Myocyte (in vitro differentiated cells): ENCODE data around the gene ZKSCAN7. TPM values are rescaled to one million over a fixed set of nuclear protein-coding genes. Genes with fewer than 3 reads are reported as not detected.
A peak's percentile ranks its signal among the peaks of the same experiment; 100 is the strongest.
"Not testable (repeated sequence)": the region's sequence is repeated elsewhere in the genome, so short reads cannot be mapped to it uniquely, and the experiment has no call there.

Experiments used
- DNase-seq: peaks from one replicate; pipeline ENCODE4 v3.0.0-alpha.2; 2012; ENCODE audit warnings: low read depth
- total RNA-seq: library from RNA; depleted of rRNA; stranded (reverse); fragments of >200 nt; gene quantifications from 2 replicates; pipeline ENCODE4 v1.2.3, GENCODE V29; 2014

Gene ZKSCAN7
- total RNA-seq, 1 donor from 2014 or later = 8.8 TPM

DNA sequence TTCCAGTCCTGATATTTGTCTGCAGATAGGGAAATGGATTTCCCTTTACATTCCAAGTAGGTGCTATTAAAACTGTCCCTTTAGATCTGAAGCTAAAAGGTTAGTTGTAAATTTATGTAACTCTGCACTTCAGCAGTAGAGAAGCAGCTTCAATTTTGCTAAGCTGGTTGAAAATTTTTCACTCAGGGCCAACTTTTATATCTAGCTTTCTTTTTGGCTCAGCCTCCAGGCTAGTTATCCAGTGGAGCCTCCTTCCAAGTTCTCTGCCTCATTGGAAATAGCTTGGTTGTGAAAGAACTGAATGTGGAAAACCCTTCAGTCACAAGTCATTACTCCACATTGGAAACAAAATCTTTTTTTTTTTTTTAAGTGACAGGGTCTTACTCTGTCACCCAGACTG lies 21.6 kb downstream of the ZKSCAN7 start:
- DNase-seq = no peak

- not testable (repeated sequence) for DNase-seq
Measured at GRCh38 chr3:44577354-44577952, 22.5 kb downstream of the ZKSCAN7 start.

DNA sequence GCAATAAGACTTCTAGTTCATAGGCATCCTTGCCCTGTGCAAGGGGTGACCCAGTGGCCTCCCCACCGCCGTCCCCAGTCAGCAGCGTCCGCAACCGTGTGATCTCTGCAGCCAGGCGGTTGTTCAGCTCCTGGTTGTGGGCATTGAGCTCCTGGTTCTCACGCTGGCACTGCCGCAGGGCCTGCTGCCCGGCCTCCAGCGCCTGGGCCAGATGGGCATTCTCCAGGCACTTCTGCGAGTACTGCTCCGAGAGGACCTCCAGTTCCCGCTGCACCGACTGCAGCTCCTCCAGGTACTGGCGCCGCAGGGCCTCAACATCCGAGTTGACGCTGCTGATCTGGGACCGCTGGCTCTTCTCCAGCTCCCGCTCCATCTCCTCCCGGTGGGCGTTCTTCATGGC lies 23.3 kb downstream of the ZKSCAN7 start:
- not testable (repeated sequence) for DNase-seq

DNA sequence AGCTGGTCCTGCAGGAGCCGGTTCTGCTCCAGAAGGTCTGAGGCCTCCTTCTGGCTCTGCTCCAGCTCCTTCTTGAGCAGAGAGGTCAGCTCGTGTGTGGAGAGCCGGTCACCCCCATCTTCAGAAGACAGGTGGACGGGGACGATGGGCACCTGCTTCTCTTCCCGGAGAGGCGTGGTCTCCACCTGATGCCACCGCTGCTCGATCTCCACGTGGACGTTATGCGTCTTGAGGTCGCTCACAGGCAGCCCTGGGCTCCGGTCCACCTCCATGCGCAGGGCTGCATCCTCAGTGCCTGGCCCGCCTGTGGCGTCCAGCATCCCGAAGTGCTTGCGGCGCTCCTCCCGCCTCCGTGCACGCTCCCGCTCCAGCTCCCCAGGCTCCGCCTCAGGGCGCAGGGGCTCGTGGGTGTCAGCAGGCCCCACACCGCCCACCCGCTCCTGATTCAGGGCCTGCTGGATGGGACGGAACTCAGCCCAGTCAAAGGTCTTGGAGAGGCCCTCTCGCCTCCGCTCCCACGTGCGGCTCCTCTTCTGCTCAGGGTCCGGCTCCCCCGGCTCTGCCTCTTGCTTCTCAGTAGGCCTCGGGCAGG lies 24.0 kb downstream of the ZKSCAN7 start:
- not testable (repeated sequence) for DNase-seq

- DNase-seq = not testable (repeated sequence)
Measured at GRCh38 chr3:44579749-44580148, 24.8 kb downstream of the ZKSCAN7 start.

DNA sequence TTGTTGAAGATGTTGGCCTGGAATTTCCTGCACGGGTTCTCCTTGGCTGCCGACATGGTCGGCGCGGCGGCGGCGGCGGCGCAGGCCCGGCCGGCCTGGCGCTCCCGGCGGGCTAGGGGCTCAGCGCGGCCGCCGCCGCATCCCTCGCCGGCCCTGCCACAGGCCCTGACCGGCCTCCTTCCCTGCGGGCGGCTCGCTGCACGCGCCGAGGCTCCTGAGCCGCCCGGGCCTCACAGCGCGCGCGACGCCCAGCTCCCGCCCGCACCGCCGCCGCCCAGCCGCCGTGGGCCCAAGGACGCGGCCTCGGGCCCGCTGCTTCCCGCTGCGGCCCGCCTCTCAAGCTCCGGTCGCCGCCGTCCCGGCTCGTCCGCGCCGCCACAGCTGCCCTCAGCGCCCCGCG lies 26.0 kb downstream of the ZKSCAN7 start:
- DNase-seq = not testable (repeated sequence)

DNA sequence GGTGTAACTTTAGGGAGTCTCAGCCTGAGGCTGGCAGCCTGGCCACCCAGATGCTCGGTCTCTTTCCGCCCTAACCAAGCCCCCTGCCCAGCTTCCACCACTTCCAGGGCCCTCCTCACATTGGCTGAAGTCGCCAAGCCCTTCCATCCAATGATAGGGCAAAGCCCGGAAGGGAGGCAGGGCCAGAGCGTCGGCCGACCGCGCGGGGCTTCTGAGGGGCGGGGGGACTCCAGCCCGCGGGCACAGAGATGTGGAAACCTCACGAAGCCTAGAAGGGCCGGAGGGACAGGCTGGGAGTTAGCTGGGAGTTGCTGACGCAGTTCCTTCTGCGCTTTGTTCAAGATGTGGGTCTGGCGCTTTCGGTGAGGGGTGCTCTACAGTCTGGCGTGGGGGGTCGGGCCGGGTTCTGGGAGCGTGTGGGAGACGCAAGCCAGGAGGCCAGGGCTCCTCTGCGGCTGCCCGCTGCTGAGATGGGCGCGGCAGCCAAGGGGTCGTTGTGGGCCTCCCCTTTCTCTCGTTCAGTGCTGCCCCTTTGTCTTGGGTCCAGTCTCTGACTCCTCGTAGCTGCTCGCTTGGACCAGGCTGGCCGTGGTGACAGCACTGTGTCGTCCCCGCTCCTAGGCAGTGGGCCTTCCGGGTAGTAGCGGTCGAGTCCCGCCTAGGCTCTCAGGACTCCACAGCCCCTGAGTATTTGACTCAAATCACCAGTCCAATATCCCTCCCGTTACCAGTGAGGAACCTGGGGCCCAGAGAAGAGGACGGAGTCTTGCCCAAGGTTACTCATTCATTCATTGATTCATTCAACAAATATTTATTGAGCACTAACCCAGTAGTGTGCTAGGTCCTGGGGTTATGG lies 29.9 kb downstream of the ZKSCAN7 start, which contains the start of gene ZNF660:
TSS of gene ZNF660 (plus strand) at position 319 of the 856 bp plus-strand sequence. CDS start 9,230 bp downstream, outside the sequence.
- peak; percentile 90 for DNase-seq

DNA sequence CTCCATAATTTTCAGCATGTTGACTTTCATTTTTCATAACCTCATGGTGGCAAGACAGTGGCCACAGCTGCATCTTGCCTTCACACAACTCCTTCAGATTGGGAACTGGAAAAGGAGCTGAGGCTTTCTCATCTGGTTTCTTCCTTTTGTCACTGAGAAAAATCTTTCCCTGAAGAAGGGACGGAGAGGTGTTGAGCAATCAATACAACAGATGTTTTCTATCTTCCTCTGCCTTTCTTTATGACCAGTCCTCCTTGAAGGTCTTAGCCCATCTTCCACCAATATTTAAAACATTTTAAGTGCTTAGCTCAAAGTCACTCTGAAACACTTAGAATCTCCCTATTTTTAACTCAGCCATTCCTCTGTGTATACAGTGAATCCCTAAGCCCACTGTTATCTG lies 41.6 kb downstream of the ZKSCAN7 start:
- no peak for DNase-seq

GRCh38 chr3:44601749-44602148 lies 46.8 kb downstream of the ZKSCAN7 start:
- no peak for DNase-seq

DNA sequence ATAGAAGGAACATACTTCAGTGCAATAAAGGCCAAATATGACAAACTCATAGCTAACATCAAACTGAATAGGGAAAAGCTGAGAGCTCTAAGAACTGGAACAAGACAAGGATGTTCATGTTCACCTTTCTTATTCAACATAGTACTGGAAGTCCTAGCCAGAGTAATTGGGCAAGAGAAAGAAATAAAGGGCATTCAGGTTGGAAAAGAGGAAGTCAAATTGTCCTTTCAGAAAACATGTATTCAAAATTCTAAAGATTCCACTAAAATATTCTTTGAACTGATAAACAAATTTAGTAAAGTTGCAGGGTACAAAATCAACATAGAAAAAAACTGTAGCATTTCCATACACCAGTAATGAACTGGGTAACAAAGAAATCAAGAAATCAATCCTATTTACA lies 57.7 kb downstream of the ZKSCAN7 start:
- DNase-seq = no peak

Other genes starting within 250 kb of the ZKSCAN7 start
- gene TCAIM, start 216.4 kb upstream of the ZKSCAN7 start, total RNA-seq = 38.3 and 60.9 TPM in 2 replicates
- 8.6 and 10.4 TPM in 2 replicates for gene ZNF445, start 77.5 kb upstream of the ZKSCAN7 start, total RNA-seq
- gene ZNF660, start 29.8 kb downstream of the ZKSCAN7 start, total RNA-seq = 1.8 and 2.1 TPM in 2 replicates
- 25.0 and 25.2 TPM in 2 replicates for gene ZNF197, start 69.8 kb downstream of the ZKSCAN7 start, total RNA-seq
- gene ZNF35, start 93.5 kb downstream of the ZKSCAN7 start, total RNA-seq = 15.3 and 18.7 TPM in 2 replicates
- 2.0 and 2.6 TPM in 2 replicates for gene ZNF502, start 157.5 kb downstream of the ZKSCAN7 start, total RNA-seq
- gene ZNF501, start 174.4 kb downstream of the ZKSCAN7 start, total RNA-seq = 0.42 and 1.1 TPM in 2 replicates
- 24.9 and 36.5 TPM in 2 replicates for gene KIAA1143, start 206.4 kb downstream of the ZKSCAN7 start, total RNA-seq
- gene KIF15, start 206.6 kb downstream of the ZKSCAN7 start, total RNA-seq = 0.47 and 1.2 TPM in 2 replicates